Measurements from ENCODE around the gene TMEM208.
A peak's percentile ranks its signal among the peaks of the same experiment; 100 is the strongest.

Gene TMEM208

GRCh38 chr16:67245186-67245585 is 18.3 kb downstream of the TMEM208 start:
- no peak for TF ChIP-seq CTCF (IDR thresholded peaks at IDR 0.05; ENCODE audit: low read depth, low read length)
- Histone ChIP-seq H3K4me3 (ENCODE audit: low read depth, low read length) (no peak overlapping the region), H3K4me1 (peaks cover 21% of the 10 kb centered on the region), H3K36me3 (no peaks in the 10 kb centered on the region), H3K9me3 (no peaks in the 10 kb centered on the region), H3K27me3 (peaks cover 17% of the 10 kb centered on the region)
- DNase-seq = no peak

GRCh38 chr16:67245674-67246080 is 18.7 kb downstream of the TMEM208 start:
- peaks cover 21% of the 10 kb centered on the region for H3K4me1 ChIP-seq
- H3K4me3 ChIP-seq (ENCODE audit: low read depth, low read length) = peak overlapping the region; percentile 75
- no peak for DNase-seq

GRCh38 chr16:67246081-67246755 is 19.3 kb downstream of the TMEM208 start:
- Histone ChIP-seq H3K27me3 (peaks cover 17% of the 10 kb centered on the region), H3K36me3 (no peaks in the 10 kb centered on the region), H3K4me3 (ENCODE audit: low read depth, low read length) (peak overlapping the region; percentile 75), H3K9me3 (no peaks in the 10 kb centered on the region), H3K4me1 (peaks cover 19% of the 10 kb centered on the region)
- peak; percentile 87 for DNase-seq
- peak; percentile 49 for TF ChIP-seq CTCF (IDR thresholded peaks at IDR 0.05; ENCODE audit: low read depth, low read length)

More at GRCh38 chr16:67245674-67246080, 18.7 kb downstream of the TMEM208 start:
- Histone ChIP-seq H3K27me3 (peaks cover 17% of the 10 kb centered on the region), H3K36me3 (no peaks in the 10 kb centered on the region), H3K9me3 (no peaks in the 10 kb centered on the region)
- TF ChIP-seq CTCF (IDR thresholded peaks at IDR 0.05; ENCODE audit: low read depth, low read length) = no peak

- peaks cover 17% of the 10 kb centered on the region for H3K4me1 ChIP-seq
- no peak for TF ChIP-seq CTCF (IDR thresholded peaks at IDR 0.05; ENCODE audit: low read depth, low read length)
- no peak for DNase-seq
Measured at GRCh38 chr16:67246756-67247191, 19.8 kb downstream of the TMEM208 start.

GRCh38 chr16:67247192-67248072 is 20.5 kb downstream of the TMEM208 start, which contains the start of gene FHOD1:
FHOD1 (minus strand) TSS chr16:67247481; CDS start chr16:67247410, 71 bp downstream.
- Histone ChIP-seq H3K9me3 (no peaks in the 10 kb centered on the region), H3K4me1 (peaks cover 17% of the 10 kb centered on the region), H3K4me3 (ENCODE audit: low read depth, low read length) (peak within 1 kb of the TSS; percentile 75), H3K36me3 (no peaks in the 10 kb centered on the region), H3K27me3 (peaks cover 17% of the 10 kb centered on the region)
- TF ChIP-seq CTCF (IDR thresholded peaks at IDR 0.05; ENCODE audit: low read depth, low read length) = no peak
- peak; percentile 96 for DNase-seq

More at GRCh38 chr16:67246756-67247191, 19.8 kb downstream of the TMEM208 start:
- Histone ChIP-seq H3K9me3 (no peaks in the 10 kb centered on the region), H3K4me3 (ENCODE audit: low read depth, low read length) (peak overlapping the region; percentile 75), H3K36me3 (no peaks in the 10 kb centered on the region), H3K27me3 (peaks cover 17% of the 10 kb centered on the region)

Data from BE2C (cell line).